GM12878 (cell line): ENCODE results near the gene ZNF467. TPM values are rescaled to one million over a fixed set of nuclear protein-coding genes. Genes with fewer than 3 reads are reported as not detected.

ENCODE experiments used
- ATAC-seq: fragments of 200-7000 bp; cut with Tn5 transposase; 3 replicates; pipeline ENCODE4 v1.9.1; 2020; ENCODE audit warnings: mild to moderate bottlenecking, moderate library complexity
- BruUV-seq: library from RNA; stranded (reverse); fragments of 400-500 nt; replicated peaks from 2 replicates; lab custom pipeline; 2021; lab: Mats Ljungman, UMichigan
- CTCF ChIA-PET: fragments of 300-600 bp; sonication (Branson Sonifier 250); formaldehyde crosslinking; extraction: SDS; loops from one replicate; lab custom pipeline; 2021; ENCODE audit warnings: inconsistent platforms; lab: Yijun Ruan, JAX
- POLR2A ChIA-PET: fragments of 350-600 bp; formaldehyde crosslinking; extraction: SDS; loops from one replicate; lab custom pipeline; 2021; ENCODE audit warnings: inconsistent platforms; lab: Charles Lee
- RAD21 ChIA-PET: fragments of 300-600 bp; sonication (Branson Sonifier 250); formaldehyde crosslinking; loops from one replicate; lab custom pipeline; 2023; ENCODE audit warnings: antibody characterized with exemption; ENCODE audit not compliant: unreplicated experiment; lab: Charles Lee
- SMC1A ChIA-PET: fragments of 300-600 bp; sonication (Branson Sonifier 250); formaldehyde crosslinking; loops from one replicate; lab custom pipeline; 2023; ENCODE audit not compliant: unreplicated experiment, uncharacterized antibody; lab: Charles Lee
- DNase-seq: peaks from one replicate; pipeline ENCODE4 v3.0.0-alpha.2; 2011; ENCODE audit warnings: low read depth, low spot score
- FAIRE-seq: peaks from 3 replicates; lab custom pipeline; 2011; peaks lifted over from hg19 to GRCh38; lab: Jason Lieb, UNC
- H2AFZ ChIP-seq: 2 replicates; pipeline ENCODE4 v1.6.0; 2011; ENCODE audit warnings: low read depth, low read length, control low read depth; ENCODE audit not compliant: control insufficient read depth
- H3K27ac ChIP-seq: 2 replicates; pipeline ENCODE4 v1.5.1; 2011; ENCODE audit warnings: control low read depth; ENCODE audit not compliant: control insufficient read depth, insufficient read depth
- H3K27me3 ChIP-seq, 2 experiments: replicated peaks in 1 of 2; 2 replicates each; pipeline versions ENCODE4 v1.6.0 to v1.6.1; 2011; ENCODE audit warnings: low read length in 1 of 2; ENCODE audit not compliant: control insufficient read depth in 2 of 2, insufficient read depth in 2 of 2
- H3K36me3 ChIP-seq, 2 experiments: 2 replicates each; pipeline ENCODE4 v1.5.1; 2011; ENCODE audit warnings: low read length in 1 of 2; ENCODE audit not compliant: control insufficient read depth in 2 of 2, insufficient read depth in 2 of 2
- H3K4me1 ChIP-seq: 2 replicates; pipeline ENCODE4 v1.6.1; 2011; ENCODE audit warnings: mild to moderate bottlenecking, low read length, moderate library complexity, mixed read lengths; ENCODE audit not compliant: control insufficient read depth, insufficient read depth
- H3K4me2 ChIP-seq: 2 replicates; pipeline ENCODE4 v1.6.0; 2011; ENCODE audit warnings: control low read depth; ENCODE audit not compliant: control insufficient read depth, insufficient read depth
- H3K4me3 ChIP-seq: fragments of 200-600 bp; sonication (generic); 2 replicates; pipeline ENCODE4 v1.5.1; 2016
- H3K79me2 ChIP-seq: 2 replicates; pipeline ENCODE4 v1.6.0; 2011; ENCODE audit warnings: low read length; ENCODE audit not compliant: control insufficient read depth, insufficient read depth
- H3K9ac ChIP-seq: 2 replicates; pipeline ENCODE4 v1.8.0; 2011; ENCODE audit warnings: low read length, control low read depth, mixed read lengths; ENCODE audit not compliant: control insufficient read depth, insufficient read depth
- H3K9me3 ChIP-seq: replicated peaks from 3 replicates; pipeline ENCODE4 v1.5.1; 2011; ENCODE audit warnings: mild to moderate bottlenecking, low read length; ENCODE audit not compliant: control insufficient read depth, insufficient read depth
- H4K20me1 ChIP-seq: 2 replicates; pipeline ENCODE4 v1.6.0; 2011; ENCODE audit not compliant: control insufficient read depth, insufficient read depth
- ATF7 ChIP-seq: fragments of 450-650 bp; IDR thresholded peaks from 2 replicates; pipeline ENCODE4 v1.6.1; 2016; ENCODE audit warnings: low read depth, mild to moderate bottlenecking
- BMI1 ChIP-seq: fragments of 450-650 bp; IDR thresholded peaks from 2 replicates; pipeline ENCODE4 v1.6.1; 2016; ENCODE audit warnings: mild to moderate bottlenecking, moderate library complexity, borderline replicate concordance
- JUND ChIP-seq: IDR thresholded peaks from 2 replicates; pipeline ENCODE4 v1.6.1; 2012; ENCODE audit warnings: low read depth, mild to moderate bottlenecking, low read length, improper control_type of control experiment, moderate library complexity
- RCOR1 ChIP-seq: conservative IDR thresholded peaks from 2 replicates; pipeline ENCODE4 v1.6.1; 2012; ENCODE audit warnings: low read depth, low read length, improper control_type of control experiment
- SIX5 ChIP-seq: IDR thresholded peaks from 2 replicates; pipeline ENCODE4 v1.6.1; 2011; ENCODE audit warnings: mild to moderate bottlenecking, low read depth, low read length, moderate library complexity; ENCODE audit not compliant: severe bottlenecking
- STAT1 ChIP-seq: fragments of 450-650 bp; conservative IDR thresholded peaks from 2 replicates; pipeline ENCODE4 v1.6.1; 2014; ENCODE audit warnings: antibody characterized with exemption, mild to moderate bottlenecking
- STAT3 ChIP-seq: IDR thresholded peaks from 2 replicates; pipeline ENCODE4 v1.6.1; 2011; ENCODE audit warnings: low read depth, low read length, improper control_type of control experiment
- TAF1 ChIP-seq: IDR thresholded peaks from 2 replicates; pipeline ENCODE4 v1.6.1; 2011; ENCODE audit warnings: mild to moderate bottlenecking, low read depth, low read length, borderline replicate concordance
- ZSCAN29 ChIP-seq: fragments of 450-650 bp; IDR thresholded peaks from 2 replicates; pipeline ENCODE4 v1.6.1; 2017; ENCODE audit warnings: mild to moderate bottlenecking, moderate library complexity
- WGBS: methylation state at CpG from one replicate; pipeline ENCODE4 v1.1.6; 2016; ENCODE audit warnings: low lambda C conversion rate; ENCODE audit not compliant: insufficient replicate concordance, insufficient coverage; ENCODE audit errors: missing lambda C conversion rate; 5-methylcytosine and 5-hydroxymethylcytosine counted together
- in situ Hi-C: fragments of 300-500 bp; cut with MboI; formaldehyde crosslinking; loops from 9 replicates; pipeline ENCODE4 v1.14.3; 2018; ENCODE audit warnings: mixed read lengths
- intact Hi-C: fragments of 100-400 bp; cut with micrococcal nuclease; formaldehyde crosslinking; loops from one replicate; pipeline ENCODE4 v1.14.2; 2022; ENCODE audit not compliant: unreplicated experiment
- polyA plus RNA-seq, 11 experiments: library from polyadenylated mRNA; depleted of rRNA in 4 of 11; unstranded in 6 of 11; stranded (reverse) in 5 of 11; fragments of >200 nt; fragmentation: Nextera tagmentation in 4 of 11; fragmentation: Illumina TruSeq in 1 of 11; extraction: Ambion mirVana in 4 of 11; extraction: Trizol in 1 of 11; gene quantifications; 1 replicate in 1 of 11; 2 replicates in 10 of 11; pipeline versions ENCODE4 v1.2.1 to v1.2.3, GENCODE V29; 2011 to 2016; ENCODE audit warnings: inconsistent platforms in 2 of 11, missing spikeins in 2 of 11, low read depth in 1 of 11
- total RNA-seq, 4 experiments: library from RNA; depleted of rRNA in 3 of 4; stranded (reverse); fragments of >200 nt in 3 of 4; fragmentation: Illumina TruSeq in 1 of 4; extraction: Trizol in 1 of 4; gene quantifications; 2 replicates each; pipeline versions ENCODE4 v1.2.1 to v1.2.3, GENCODE V29; 2013 to 2021
- TF ChIP-seq, protein P1 (sequence below): fragments of 450-650 bp; IDR thresholded peaks from 2 replicates; pipeline ENCODE4 v1.6.1; 2018; ENCODE audit warnings: mild to moderate bottlenecking, low read depth, moderate library complexity; ENCODE audit not compliant: partially characterized antibody
- TF ChIP-seq, protein P2 (sequence below): fragments of 450-650 bp; IDR thresholded peaks from 2 replicates; pipeline ENCODE4 v1.6.1; 2016; ENCODE audit warnings: mild to moderate bottlenecking
- TF ChIP-seq, protein P3 (sequence below): fragments of 450-650 bp; IDR thresholded peaks from 2 replicates; pipeline ENCODE4 v1.6.1; 2017; ENCODE audit warnings: mild to moderate bottlenecking
- TF ChIP-seq, protein P4 (sequence below): fragments of 450-650 bp; IDR thresholded peaks from 2 replicates; pipeline ENCODE4 v1.6.1; 2017; ENCODE audit warnings: mild to moderate bottlenecking, low read depth, inconsistent platforms; ENCODE audit not compliant: poor library complexity, severe bottlenecking

ZNF467 gene
- total and polyA plus RNA-seq, 10 of the 15 experiments (the other 5 are each of a cell fraction or from before 2014, with no cell fraction given) = not detected

DNA sequence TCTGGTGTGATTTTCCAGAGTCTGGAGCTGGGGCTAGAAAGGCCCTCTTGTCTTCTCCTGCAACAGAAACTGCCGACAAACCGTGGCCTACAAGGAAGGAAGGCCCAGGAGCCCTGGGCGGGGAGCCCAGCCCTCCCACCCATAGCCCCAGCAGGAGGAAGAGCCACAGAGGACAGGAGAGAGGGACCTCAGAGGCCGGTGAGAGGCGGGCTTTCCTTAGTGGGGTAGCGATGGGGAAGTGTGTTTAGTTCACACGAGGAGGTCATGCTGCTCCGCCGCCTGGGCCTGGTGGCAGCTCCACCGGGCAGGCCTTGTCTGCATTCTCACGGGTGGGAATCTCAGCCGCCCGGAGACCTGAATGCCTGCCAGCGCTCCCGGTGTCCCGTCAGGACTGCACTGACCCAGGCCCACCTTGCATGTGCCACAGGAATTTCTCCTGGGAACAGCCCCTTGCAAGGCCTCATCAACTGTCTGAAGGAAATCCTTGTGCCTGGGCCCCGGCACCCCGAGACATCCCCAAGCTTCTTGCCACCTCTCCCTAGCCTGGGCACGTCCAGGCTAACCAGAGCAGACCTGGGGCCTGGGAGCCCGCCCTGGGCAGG lies 50.9 kb downstream of the ZNF467 start:
- Histone ChIP-seq H3K79me2 (no peaks in the 10 kb centered on the region), H3K36me3 (peaks cover 0 to 8% of the 10 kb centered on the region in 2 experiments; a peak in 3 of 4 replicates), H3K27me3 (no peaks in the 10 kb centered on the region), H3K4me2 (no peak overlapping the region), H3K9ac (no peak overlapping the region), H3K4me1 (peaks cover 5% of the 10 kb centered on the region), H3K27ac (no peak overlapping the region), H3K4me3 (no peak overlapping the region), H2AFZ (no peak overlapping the region), H4K20me1 (no peaks in the 10 kb centered on the region), H3K9me3 (no peaks in the 10 kb centered on the region)
- ChIA-PET RAD21 (no interaction called here), SMC1A (interaction anchor here (1.5 kb wide), 1 partner anchor 15 kb away, joined by 3 read pairs; no protein-coding TSS in a partner anchor), POLR2A (no interaction called here), CTCF (interaction anchor here (2.4 kb wide), 1 partner anchor 20 kb away, joined by 8 read pairs; no protein-coding TSS in a partner anchor)
- FAIRE-seq = no peak
- ATAC-seq = no peak
- BruUV-seq = no TSS peak
- in situ Hi-C loops (no loop called here), intact Hi-C loops (no loop called here)
- WGBS = 89% methylated on average over 20 of the region's 20 CpGs
- DNase-seq = no peak
- TF ChIP-seq, protein P1, sequence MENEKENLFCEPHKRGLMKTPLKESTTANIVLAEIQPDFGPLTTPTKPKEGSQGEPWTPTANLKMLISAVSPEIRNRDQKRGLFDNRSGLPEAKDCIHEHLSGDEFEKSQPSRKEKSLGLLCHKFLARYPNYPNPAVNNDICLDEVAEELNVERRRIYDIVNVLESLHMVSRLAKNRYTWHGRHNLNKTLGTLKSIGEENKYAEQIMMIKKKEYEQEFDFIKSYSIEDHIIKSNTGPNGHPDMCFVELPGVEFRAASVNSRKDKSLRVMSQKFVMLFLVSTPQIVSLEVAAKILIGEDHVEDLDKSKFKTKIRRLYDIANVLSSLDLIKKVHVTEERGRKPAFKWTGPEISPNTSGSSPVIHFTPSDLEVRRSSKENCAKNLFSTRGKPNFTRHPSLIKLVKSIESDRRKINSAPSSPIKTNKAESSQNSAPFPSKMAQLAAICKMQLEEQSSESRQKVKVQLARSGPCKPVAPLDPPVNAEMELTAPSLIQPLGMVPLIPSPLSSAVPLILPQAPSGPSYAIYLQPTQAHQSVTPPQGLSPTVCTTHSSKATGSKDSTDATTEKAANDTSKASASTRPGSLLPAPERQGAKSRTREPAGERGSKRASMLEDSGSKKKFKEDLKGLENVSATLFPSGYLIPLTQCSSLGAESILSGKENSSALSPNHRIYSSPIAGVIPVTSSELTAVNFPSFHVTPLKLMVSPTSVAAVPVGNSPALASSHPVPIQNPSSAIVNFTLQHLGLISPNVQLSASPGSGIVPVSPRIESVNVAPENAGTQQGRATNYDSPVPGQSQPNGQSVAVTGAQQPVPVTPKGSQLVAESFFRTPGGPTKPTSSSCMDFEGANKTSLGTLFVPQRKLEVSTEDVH = no peak
- TF ChIP-seq, protein P2, sequence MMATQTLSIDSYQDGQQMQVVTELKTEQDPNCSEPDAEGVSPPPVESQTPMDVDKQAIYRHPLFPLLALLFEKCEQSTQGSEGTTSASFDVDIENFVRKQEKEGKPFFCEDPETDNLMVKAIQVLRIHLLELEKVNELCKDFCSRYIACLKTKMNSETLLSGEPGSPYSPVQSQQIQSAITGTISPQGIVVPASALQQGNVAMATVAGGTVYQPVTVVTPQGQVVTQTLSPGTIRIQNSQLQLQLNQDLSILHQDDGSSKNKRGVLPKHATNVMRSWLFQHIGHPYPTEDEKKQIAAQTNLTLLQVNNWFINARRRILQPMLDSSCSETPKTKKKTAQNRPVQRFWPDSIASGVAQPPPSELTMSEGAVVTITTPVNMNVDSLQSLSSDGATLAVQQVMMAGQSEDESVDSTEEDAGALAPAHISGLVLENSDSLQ = no peak
- TF ChIP-seq JUND = no peak
- no peak for TF ChIP-seq STAT3
- TF ChIP-seq SIX5 = no peak
- TF ChIP-seq ZSCAN29 = no peak
- no peak for TF ChIP-seq BMI1
- TF ChIP-seq, protein P3, sequence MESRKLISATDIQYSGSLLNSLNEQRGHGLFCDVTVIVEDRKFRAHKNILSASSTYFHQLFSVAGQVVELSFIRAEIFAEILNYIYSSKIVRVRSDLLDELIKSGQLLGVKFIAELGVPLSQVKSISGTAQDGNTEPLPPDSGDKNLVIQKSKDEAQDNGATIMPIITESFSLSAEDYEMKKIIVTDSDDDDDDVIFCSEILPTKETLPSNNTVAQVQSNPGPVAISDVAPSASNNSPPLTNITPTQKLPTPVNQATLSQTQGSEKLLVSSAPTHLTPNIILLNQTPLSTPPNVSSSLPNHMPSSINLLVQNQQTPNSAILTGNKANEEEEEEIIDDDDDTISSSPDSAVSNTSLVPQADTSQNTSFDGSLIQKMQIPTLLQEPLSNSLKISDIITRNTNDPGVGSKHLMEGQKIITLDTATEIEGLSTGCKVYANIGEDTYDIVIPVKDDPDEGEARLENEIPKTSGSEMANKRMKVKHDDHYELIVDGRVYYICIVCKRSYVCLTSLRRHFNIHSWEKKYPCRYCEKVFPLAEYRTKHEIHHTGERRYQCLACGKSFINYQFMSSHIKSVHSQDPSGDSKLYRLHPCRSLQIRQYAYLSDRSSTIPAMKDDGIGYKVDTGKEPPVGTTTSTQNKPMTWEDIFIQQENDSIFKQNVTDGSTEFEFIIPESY = no peak
- no peak for TF ChIP-seq STAT1
- TF ChIP-seq ATF7 = no peak
- TF ChIP-seq RCOR1 = no peak
- TF ChIP-seq TAF1 = no peak
- TF ChIP-seq, protein P4, sequence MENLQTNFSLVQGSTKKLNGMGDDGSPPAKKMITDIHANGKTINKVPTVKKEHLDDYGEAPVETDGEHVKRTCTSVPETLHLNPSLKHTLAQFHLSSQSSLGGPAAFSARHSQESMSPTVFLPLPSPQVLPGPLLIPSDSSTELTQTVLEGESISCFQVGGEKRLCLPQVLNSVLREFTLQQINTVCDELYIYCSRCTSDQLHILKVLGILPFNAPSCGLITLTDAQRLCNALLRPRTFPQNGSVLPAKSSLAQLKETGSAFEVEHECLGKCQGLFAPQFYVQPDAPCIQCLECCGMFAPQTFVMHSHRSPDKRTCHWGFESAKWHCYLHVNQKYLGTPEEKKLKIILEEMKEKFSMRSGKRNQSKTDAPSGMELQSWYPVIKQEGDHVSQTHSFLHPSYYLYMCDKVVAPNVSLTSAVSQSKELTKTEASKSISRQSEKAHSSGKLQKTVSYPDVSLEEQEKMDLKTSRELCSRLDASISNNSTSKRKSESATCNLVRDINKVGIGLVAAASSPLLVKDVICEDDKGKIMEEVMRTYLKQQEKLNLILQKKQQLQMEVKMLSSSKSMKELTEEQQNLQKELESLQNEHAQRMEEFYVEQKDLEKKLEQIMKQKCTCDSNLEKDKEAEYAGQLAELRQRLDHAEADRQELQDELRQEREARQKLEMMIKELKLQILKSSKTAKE = no peak
